Measurements from ENCODE around the gene TRAPPC2.

- TF ChIP-seq CTCF (conservative IDR thresholded peaks at IDR 0.05), result no peak
- TF ChIP-seq ZFX (IDR thresholded peaks at IDR 0.05), result no peak
These were observed 64.2 kb downstream of the TRAPPC2 start for GRCh38 chrX:13670197-13670596.
